OCI-LY7 (cell line): ENCODE data around the gene THOC7. TPM values are rescaled to one million over a fixed set of nuclear protein-coding genes. Genes with fewer than 3 reads are reported as not detected.
A peak's percentile ranks its signal among the peaks of the same experiment; 100 is the strongest.

Experiments
- BruUV-seq: library from RNA; stranded (reverse); fragments of 400-500 nt; replicated peaks from 2 replicates; lab custom pipeline; 2021; lab: Mats Ljungman, UMichigan
- CTCF ChIA-PET: fragments of 300-600 bp; sonication (Branson Sonifier 250); formaldehyde crosslinking; loops from one replicate; lab custom pipeline; 2022; ENCODE audit warnings: antibody characterized with exemption; ENCODE audit not compliant: unreplicated experiment; lab: Charles Lee
- POLR2A ChIA-PET: fragments of 300-600 bp; sonication (Branson Sonifier 250); formaldehyde crosslinking; loops from one replicate; lab custom pipeline; 2022; ENCODE audit warnings: antibody characterized with exemption; lab: Charles Lee
- DNase-seq: peaks from one replicate; pipeline ENCODE4 v3.0.0-alpha.2; 2015; ENCODE audit warnings: low spot score
- H2AFZ ChIP-seq: fragments of 200-600 bp; sonication (generic), shearing (Covaris generic); 2 replicates; pipeline ENCODE4 v1.6.1; 2014; ENCODE audit warnings: mild to moderate bottlenecking, antibody characterized with exemption, low read length, moderate library complexity
- H3K27ac ChIP-seq: fragments of 200-600 bp; sonication (generic); 2 replicates; pipeline ENCODE4 v1.5.1; 2014; ENCODE audit warnings: mixed run types, low read depth, mild to moderate bottlenecking, moderate library complexity, low read length, inconsistent platforms; ENCODE audit not compliant: poor library complexity, severe bottlenecking
- H3K36me3 ChIP-seq: fragments of 200-600 bp; sonication (generic); 2 replicates; pipeline ENCODE4 v1.6.1; 2014; ENCODE audit warnings: mild to moderate bottlenecking, antibody characterized with exemption, low read length, moderate library complexity, mixed read lengths; ENCODE audit not compliant: insufficient read depth
- H3K4me1 ChIP-seq: fragments of 200-600 bp; sonication (generic); 2 replicates; pipeline ENCODE4 v1.5.1; 2014; ENCODE audit warnings: mild to moderate bottlenecking, low read length; ENCODE audit not compliant: insufficient read depth, poor library complexity, severe bottlenecking
- H3K4me2 ChIP-seq: fragments of 200-600 bp; sonication (generic); 2 replicates; pipeline ENCODE4 v1.6.1; 2014; ENCODE audit warnings: mild to moderate bottlenecking, low read length
- H3K4me3 ChIP-seq: fragments of 200-600 bp; sonication (generic); 2 replicates; pipeline ENCODE4 v1.5.1; 2014; ENCODE audit warnings: mild to moderate bottlenecking, low read depth, low read length; ENCODE audit not compliant: poor library complexity, severe bottlenecking
- H3K79me2 ChIP-seq: fragments of 200-600 bp; sonication (generic); 2 replicates; pipeline ENCODE4 v1.6.1; 2016; ENCODE audit warnings: low read depth, mild to moderate bottlenecking, low read length, moderate library complexity, mixed read lengths; ENCODE audit not compliant: insufficient read depth
- H3K9me2 ChIP-seq: fragments of 200-600 bp; sonication (generic); 2 replicates; pipeline ENCODE4 v1.6.1; 2016; ENCODE audit warnings: mild to moderate bottlenecking, low read length, mixed read lengths; ENCODE audit not compliant: insufficient read depth
- H3K9me3 ChIP-seq: fragments of 200-600 bp; sonication (generic); 2 replicates; pipeline ENCODE4 v1.6.1; 2014; ENCODE audit warnings: mild to moderate bottlenecking, mixed run types, low read length, mixed read lengths
- H4K20me1 ChIP-seq: fragments of 200-600 bp; sonication (generic); 2 replicates; pipeline ENCODE4 v1.6.1; 2014; ENCODE audit warnings: mild to moderate bottlenecking, antibody characterized with exemption, low read length, moderate library complexity, mixed read lengths; ENCODE audit not compliant: insufficient read depth
- CTCF ChIP-seq: fragments of 200-600 bp; sonication (generic); conservative IDR thresholded peaks from 2 replicates; pipeline ENCODE4 v1.5.1; 2014; ENCODE audit warnings: mild to moderate bottlenecking, antibody characterized with exemption, low read length, moderate library complexity, mixed read lengths
- EZH2phosphoT487 ChIP-seq: fragments of 200-600 bp; sonication (generic); IDR thresholded peaks from 2 replicates; pipeline ENCODE4 v1.6.1; 2018; ENCODE audit warnings: low read depth, borderline replicate concordance, mild to moderate bottlenecking, mixed run types, antibody characterized with exemption, low read length, moderate library complexity, mixed read lengths
- intact Hi-C: fragments of 100-400 bp; cut with micrococcal nuclease; formaldehyde crosslinking; loops from one replicate; pipeline ENCODE4 v1.10.0; 2022; ENCODE audit not compliant: unreplicated experiment
- total RNA-seq, 2 experiments: library from RNA; depleted of rRNA in 1 of 2; stranded (reverse); fragments of >200 nt in 1 of 2; shearing (Covaris generic) in 1 of 2; gene quantifications; 2 replicates each; pipeline ENCODE4 v1.2.3, GENCODE V29; 2014 to 2022

The THOC7 gene
- total RNA-seq, 2 experiments from 2014 or later = 62.2 to 103 TPM

GRCh38 chr3:63910891-63911290 is 47.3 kb upstream of the THOC7 start:
- TF ChIP-seq EZH2phosphoT487 = no peak
- TF ChIP-seq CTCF = no peak
- H3K79me2 ChIP-seq = peaks cover 18% of the 10 kb centered on the region; the same call in 1 of the 2 replicates
- peaks cover 38% of the 10 kb centered on the region for H3K36me3 ChIP-seq
- CTCF ChIA-PET = no interaction called here
- peaks cover 25% of the 10 kb centered on the region for H3K4me1 ChIP-seq
- intact Hi-C loops = loop anchor here (5.0 kb wide), 2 partner anchors 49 to 81 kb away; partner anchors contain the start of genes ATXN7 and THOC7
- peak overlapping the region; percentile 87 for H3K4me2 ChIP-seq
- H4K20me1 ChIP-seq = peaks cover 14% of the 10 kb centered on the region
- peak overlapping the region; percentile 82 for H3K4me3 ChIP-seq
- POLR2A ChIA-PET = interaction anchor here (0.8 kb wide), 1 partner anchor 41 kb away, joined by 4 read pairs; no protein-coding TSS in a partner anchor
- peak; percentile 41 for DNase-seq
- peak overlapping the region; percentile 75 for H3K27ac ChIP-seq
- no TSS peak for BruUV-seq
- no peak overlapping the region; the same call in 1 of the 2 replicates for H2AFZ ChIP-seq
- no peaks in the 10 kb centered on the region for H3K9me3 ChIP-seq
- H3K9me2 ChIP-seq = no peaks in the 10 kb centered on the region

- H3K4me1 ChIP-seq = peaks cover 25% of the 10 kb centered on the region
- intact Hi-C loops = loop anchor here (5.0 kb wide), 2 partner anchors 48 to 82 kb away; partner anchors contain the start of genes ATXN7 and THOC7
- no peaks in the 10 kb centered on the region for H3K9me3 ChIP-seq
- H2AFZ ChIP-seq = no peak overlapping the region
- TF ChIP-seq CTCF = no peak
- no TSS peak for BruUV-seq
- H3K79me2 ChIP-seq = peaks cover 18% of the 10 kb centered on the region; the same call in 1 of the 2 replicates
- ChIA-PET CTCF (no interaction called here), POLR2A (interaction anchor here (0.8 to 1.3 kb wide), 3 partner anchors 20 to 98 kb away, joined by 3 to 4 read pairs (median 3); no protein-coding TSS in a partner anchor)
- no peak overlapping the region for H3K27ac ChIP-seq
- H3K36me3 ChIP-seq = peaks cover 35% of the 10 kb centered on the region
- no peak for DNase-seq
- H3K4me2 ChIP-seq = no peak overlapping the region; the same call in 1 of the 2 replicates
- no peak overlapping the region for H3K4me3 ChIP-seq
- no peaks in the 10 kb centered on the region for H3K9me2 ChIP-seq
- peaks cover 15% of the 10 kb centered on the region for H4K20me1 ChIP-seq
These were observed 46.4 kb upstream of the THOC7 start for GRCh38 chr3:63910001-63910400.

- TF ChIP-seq EZH2phosphoT487 (no peak), CTCF (no peak)
- Histone ChIP-seq H3K9me3 (no peaks in the 10 kb centered on the region), H4K20me1 (peaks cover 13% of the 10 kb centered on the region), H3K27ac (no peak overlapping the region), H3K9me2 (no peaks in the 10 kb centered on the region), H3K4me2 (no peak overlapping the region), H2AFZ (no peak overlapping the region), H3K36me3 (peaks cover 35% of the 10 kb centered on the region), H3K79me2 (peaks cover 15% of the 10 kb centered on the region; the same call in 1 of the 2 replicates), H3K4me1 (peaks cover 25% of the 10 kb centered on the region), H3K4me3 (no peak overlapping the region)
- intact Hi-C loops = no loop called here
- DNase-seq = no peak
- BruUV-seq = no TSS peak
- ChIA-PET CTCF (no interaction called here), POLR2A (interaction anchor here (1.3 kb wide), 1 partner anchor 20 kb away, joined by 3 read pairs; no protein-coding TSS in a partner anchor)
These were observed 45.8 kb upstream of the THOC7 start for GRCh38 chr3:63909431-63909830.
